ENCODE results near the gene EPAS1. TPM values are rescaled to one million over a fixed set of nuclear protein-coding genes. Genes with fewer than 3 reads are reported as not detected.

Gene EPAS1
- total RNA-seq, 1 donor: 5.2 TPM

DNA sequence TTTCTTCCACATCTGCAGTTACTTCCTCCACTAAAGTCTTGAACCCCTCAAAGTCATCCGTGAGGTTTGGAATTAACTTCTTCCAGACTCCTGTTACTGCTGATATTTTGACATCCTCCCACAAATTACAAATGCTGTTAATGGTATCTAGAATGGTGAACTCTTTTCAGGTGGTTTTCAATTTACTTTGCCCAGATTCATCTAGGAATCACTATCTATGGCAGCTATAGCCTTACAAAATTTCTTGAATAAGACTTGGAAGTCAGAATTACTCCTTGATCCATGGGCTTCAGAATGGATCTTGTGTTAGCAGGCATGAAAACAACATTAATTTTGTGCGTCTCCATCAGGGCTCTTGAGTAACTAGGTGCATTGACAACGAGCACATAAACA is 19.9 kb downstream of the EPAS1 start:
- Histone ChIP-seq H3K4me3 (ENCODE audit: low read length) (no peak overlapping the region), H3K9me3 (ENCODE audit: low read depth, low read length) (no peaks in the 10 kb centered on the region), H3K4me1 (ENCODE audit: insufficient read depth, low read length) (peaks cover 11% of the 10 kb centered on the region), H3K27me3 (ENCODE audit: insufficient read depth, low read length) (no peaks in the 10 kb centered on the region)

DNA sequence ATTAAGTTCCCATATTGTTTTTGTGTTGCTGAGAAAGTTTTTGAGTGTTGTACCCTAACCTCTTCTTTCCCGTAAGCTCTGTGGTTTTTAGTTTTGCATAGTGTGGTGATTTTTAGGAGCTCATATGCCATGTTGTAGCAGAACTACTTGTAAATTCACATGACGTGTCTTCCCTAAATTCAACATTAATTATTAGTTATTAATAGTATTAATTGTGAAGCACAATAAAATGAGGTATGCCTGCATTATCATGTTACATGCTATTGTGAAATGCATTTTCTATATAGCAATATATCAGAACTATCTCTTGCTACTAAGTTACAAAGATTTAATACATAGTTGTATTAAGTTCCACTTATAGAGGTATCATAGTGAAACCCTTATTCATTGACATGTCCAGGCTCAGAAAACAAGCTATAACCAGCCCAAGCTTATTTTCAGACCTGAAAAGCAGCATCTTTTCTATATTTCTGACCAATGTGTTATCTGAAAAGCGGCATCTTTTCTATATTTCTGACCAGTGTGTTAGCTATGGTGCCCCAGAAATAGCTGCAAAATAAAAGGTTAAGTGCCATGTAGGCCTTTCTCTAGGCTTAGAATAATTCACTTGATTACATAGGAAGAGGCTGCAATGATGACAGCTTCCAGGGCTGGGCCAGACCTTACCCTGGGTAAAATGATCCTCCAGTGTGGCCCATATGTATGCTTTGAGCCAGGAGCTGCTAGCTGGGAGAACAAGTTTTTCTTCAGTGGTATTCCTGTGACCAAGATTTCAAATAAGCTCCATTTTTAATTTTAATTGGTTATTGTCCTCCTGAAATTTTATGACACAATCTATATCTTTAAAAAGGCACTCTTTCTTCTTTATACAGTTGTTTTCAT is 21.6 kb downstream of the EPAS1 start:
- Histone ChIP-seq H3K4me1 (ENCODE audit: insufficient read depth, low read length) (peaks cover 11% of the 10 kb centered on the region), H3K27me3 (ENCODE audit: insufficient read depth, low read length) (no peaks in the 10 kb centered on the region), H3K9me3 (ENCODE audit: low read depth, low read length) (no peaks in the 10 kb centered on the region), H3K4me3 (ENCODE audit: low read length) (no peak overlapping the region)

DNA sequence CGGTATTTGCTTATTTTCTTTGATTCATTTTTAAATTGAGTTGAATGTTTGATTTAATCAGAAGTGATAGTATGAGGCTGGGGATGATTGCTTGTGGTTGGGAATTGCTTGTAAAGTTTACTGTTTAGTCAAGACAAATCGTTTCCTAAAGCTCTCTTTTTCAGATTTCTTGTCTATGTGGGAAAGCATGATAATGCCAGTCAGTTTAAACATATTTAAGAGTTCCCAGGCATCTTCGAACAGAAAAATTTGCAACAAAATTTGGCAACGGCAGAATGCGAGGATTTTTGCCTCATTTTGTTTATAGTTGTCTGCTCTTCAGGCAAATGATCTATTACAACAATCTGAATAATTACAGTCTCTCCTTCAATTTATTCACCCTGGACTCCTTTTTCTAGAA is 22.5 kb downstream of the EPAS1 start:
- Histone ChIP-seq H3K4me1 (ENCODE audit: insufficient read depth, low read length) (peaks cover 11% of the 10 kb centered on the region), H3K9me3 (ENCODE audit: low read depth, low read length) (no peaks in the 10 kb centered on the region), H3K27me3 (ENCODE audit: insufficient read depth, low read length) (no peaks in the 10 kb centered on the region), H3K4me3 (ENCODE audit: low read length) (no peak overlapping the region)

DNA sequence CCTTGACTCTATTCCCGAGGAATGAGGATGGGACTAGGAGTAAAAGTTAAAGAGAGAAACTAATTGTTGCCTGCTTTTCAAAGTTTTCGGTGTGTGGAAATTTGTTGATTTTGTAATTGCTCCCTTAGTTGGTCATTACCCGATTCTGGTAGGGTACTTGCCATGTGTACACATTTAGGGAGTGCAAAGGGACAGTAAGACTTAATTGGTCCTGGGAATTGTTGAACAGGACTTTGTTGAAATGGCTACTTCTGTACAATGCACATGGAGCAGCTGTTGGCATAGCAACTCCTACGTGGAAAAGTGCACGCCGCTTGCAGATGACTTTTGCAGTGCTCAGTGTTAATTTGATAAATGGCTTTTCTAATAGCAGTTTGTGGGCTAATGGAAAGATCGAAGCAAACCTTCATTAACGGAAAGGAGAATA is 22.9 kb downstream of the EPAS1 start:
- no peaks in the 10 kb centered on the region for H3K9me3 ChIP-seq (ENCODE audit: low read depth, low read length)

DNA sequence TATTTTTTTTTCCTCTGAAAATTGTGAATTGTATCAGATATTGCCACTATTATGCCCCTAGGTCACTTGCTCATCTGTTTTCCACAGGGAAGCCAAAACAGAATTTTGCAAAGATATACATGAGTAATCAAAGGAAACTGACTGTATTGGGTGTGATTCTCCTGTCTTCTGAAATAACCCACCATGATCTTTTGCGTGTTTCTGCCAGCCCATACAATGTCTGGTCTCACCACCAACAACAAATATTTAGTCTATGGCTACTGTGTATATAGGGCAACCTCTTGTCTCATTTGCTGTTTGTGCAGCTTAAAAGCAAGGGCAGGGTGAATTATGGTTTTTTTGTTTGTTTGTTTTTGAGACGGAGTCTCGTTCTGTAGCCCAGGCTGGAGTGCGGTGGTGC is 26.5 kb downstream of the EPAS1 start:
- Histone ChIP-seq H3K4me3 (ENCODE audit: low read length) (no peak overlapping the region), H3K9me3 (ENCODE audit: low read depth, low read length) (no peaks in the 10 kb centered on the region), H3K4me1 (ENCODE audit: insufficient read depth, low read length) (peaks cover 4% of the 10 kb centered on the region), H3K27me3 (ENCODE audit: insufficient read depth, low read length) (no peaks in the 10 kb centered on the region)

More for the DNA sequence above, 22.9 kb downstream of the EPAS1 start:
- peaks cover 11% of the 10 kb centered on the region for H3K4me1 ChIP-seq (ENCODE audit: insufficient read depth, low read length)
- H3K4me3 ChIP-seq (ENCODE audit: low read length): no peak overlapping the region
- no peaks in the 10 kb centered on the region for H3K27me3 ChIP-seq (ENCODE audit: insufficient read depth, low read length)

DNA sequence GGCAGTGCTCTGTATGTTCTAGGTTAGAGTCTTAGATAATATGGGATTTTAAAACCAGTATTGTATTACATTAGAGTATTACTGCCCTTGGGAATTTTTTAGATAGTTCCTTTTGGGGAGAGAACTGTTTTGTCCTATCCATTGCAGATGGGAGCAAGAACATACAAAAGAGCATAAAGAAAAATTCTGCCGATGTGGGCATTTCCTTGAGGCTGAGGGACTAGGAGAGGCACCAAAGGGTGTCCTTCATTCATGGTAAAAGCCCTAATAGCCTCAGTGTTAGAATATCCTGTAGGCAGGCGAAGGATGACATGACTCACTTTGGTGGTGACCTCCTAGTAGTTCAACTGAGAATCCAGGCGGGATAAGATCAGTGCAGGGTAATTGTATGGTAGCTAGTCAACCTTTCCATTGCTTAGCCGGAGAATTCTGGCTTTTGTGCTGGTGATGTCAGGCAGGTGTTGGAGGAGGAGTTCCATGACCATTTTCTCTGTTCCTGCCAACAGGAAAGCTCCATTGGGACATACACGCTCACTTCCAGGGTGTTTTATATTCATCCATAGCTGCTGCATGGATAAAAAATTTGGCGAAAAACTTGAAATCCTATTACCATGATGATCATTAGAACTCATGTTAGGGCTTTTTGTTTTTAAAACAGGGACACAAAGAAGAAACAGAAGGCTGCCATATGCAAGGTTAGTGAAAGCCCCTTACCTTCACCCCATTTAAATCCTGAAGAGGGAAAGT is 28.1 kb downstream of the EPAS1 start:
- H3K9me3 ChIP-seq (ENCODE audit: low read depth, low read length): no peaks in the 10 kb centered on the region
- no peak overlapping the region for H3K4me3 ChIP-seq (ENCODE audit: low read length)
- H3K27me3 ChIP-seq (ENCODE audit: insufficient read depth, low read length): no peaks in the 10 kb centered on the region
- peaks cover 4% of the 10 kb centered on the region for H3K4me1 ChIP-seq (ENCODE audit: insufficient read depth, low read length)

DNA sequence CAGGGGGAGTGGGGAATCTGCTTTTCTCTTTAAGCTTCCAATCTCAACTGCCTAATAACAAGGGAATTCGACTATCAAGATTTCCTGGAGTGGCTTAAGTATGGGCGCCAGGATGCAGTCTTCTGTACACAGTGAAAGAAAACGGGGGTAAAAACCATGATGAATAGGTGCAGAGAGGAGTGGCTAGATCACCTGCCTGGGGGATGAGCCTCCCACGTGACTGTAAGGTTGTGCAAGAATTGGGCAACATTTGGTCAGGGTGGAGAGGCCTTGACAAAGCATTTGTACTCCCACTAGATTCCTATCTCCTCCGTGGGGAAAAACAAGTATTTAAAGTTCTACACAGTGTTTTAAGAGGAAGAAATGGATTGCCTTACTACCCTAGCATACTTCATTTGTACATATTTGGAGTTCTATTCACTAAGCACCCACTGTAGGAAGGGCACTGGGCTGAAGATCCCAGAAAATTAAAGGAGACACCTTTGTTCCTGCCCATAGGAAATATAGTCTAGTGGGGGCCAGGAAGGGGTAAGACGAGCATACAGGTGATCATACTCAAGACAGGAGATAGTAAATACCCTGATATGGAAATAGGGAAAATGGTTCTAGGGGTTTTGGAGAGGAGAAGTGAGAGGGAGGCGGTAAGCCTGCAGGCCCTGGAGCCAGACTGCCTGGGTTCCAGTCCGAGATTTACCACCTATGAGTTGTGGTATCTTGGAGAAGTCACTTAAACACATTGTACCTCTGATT is 29.2 kb downstream of the EPAS1 start:
- Histone ChIP-seq H3K27me3 (ENCODE audit: insufficient read depth, low read length) (no peaks in the 10 kb centered on the region), H3K9me3 (ENCODE audit: low read depth, low read length) (no peaks in the 10 kb centered on the region), H3K4me3 (ENCODE audit: low read length) (no peak overlapping the region), H3K4me1 (ENCODE audit: insufficient read depth, low read length) (peaks cover 4% of the 10 kb centered on the region)

DNA sequence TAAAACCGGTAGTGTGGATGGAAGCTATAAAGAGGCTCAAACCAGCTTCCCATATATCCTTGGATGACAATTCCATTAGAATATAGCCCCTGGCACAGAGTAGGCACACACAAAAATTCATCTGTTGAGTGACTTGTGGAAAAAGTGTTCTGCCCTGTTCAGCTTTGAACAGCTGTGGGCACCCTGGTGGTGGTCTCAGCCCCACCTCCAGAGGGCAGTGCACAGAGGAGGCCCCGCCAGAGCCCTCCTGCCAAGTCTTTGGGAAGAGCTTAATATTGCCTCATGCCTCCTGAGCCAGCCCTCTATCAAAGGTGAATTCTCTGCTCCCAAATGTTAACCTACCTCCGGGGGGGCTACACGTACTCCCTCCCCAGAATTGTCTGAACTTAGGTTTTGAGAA is 30.4 kb downstream of the EPAS1 start:
- peaks cover 4% of the 10 kb centered on the region for H3K4me1 ChIP-seq (ENCODE audit: insufficient read depth, low read length)
- H3K9me3 ChIP-seq (ENCODE audit: low read depth, low read length): no peaks in the 10 kb centered on the region
- no peaks in the 10 kb centered on the region for H3K27me3 ChIP-seq (ENCODE audit: insufficient read depth, low read length)
- no peak overlapping the region for H3K4me3 ChIP-seq (ENCODE audit: low read length)

DNA sequence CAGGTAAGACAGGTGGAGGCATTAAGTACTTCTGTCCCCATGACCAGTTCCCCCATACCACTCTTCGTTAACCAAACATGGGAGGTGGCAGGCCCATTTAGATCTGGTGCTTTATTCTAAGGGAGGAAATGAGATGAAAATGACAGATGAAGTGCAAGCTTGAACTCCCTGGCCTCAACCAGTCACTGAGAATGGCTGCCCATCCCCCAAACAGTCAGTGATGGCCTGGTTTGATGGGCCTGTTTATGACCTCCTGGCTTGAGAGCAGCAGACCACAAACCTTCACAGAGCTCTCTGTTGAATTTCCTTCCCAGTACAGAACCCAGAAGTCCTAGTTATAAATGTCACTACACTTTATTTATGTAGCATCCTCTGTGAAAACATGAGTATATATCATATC is 31.1 kb downstream of the EPAS1 start:
- no peaks in the 10 kb centered on the region for H3K27me3 ChIP-seq (ENCODE audit: insufficient read depth, low read length)
- no peaks in the 10 kb centered on the region for H3K9me3 ChIP-seq (ENCODE audit: low read depth, low read length)
- H3K4me1 ChIP-seq (ENCODE audit: insufficient read depth, low read length): peaks cover 4% of the 10 kb centered on the region
- no peak overlapping the region for H3K4me3 ChIP-seq (ENCODE audit: low read length)

DNA sequence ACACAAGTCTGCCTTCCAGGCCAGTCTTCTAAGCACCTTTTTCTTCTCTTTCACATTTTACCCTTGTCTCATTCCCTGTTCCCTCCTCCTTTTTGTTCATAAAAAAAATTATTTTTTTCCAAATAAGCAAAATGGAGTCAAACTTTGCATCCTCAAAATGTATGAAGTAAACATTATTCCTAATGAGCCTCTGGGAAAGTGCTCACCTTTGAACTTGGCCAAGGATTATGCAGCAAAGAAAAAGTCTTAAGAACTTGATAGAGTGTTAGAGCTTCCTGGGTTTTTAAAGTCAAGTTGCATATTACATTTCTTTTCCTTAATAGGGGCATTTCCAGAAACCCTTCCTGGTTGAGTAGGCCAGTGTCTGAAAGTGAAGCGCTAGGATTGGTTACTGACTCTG is 31.6 kb downstream of the EPAS1 start:
- Histone ChIP-seq H3K4me3 (ENCODE audit: low read length) (no peak overlapping the region), H3K27me3 (ENCODE audit: insufficient read depth, low read length) (no peaks in the 10 kb centered on the region), H3K9me3 (ENCODE audit: low read depth, low read length) (no peaks in the 10 kb centered on the region), H3K4me1 (ENCODE audit: insufficient read depth, low read length) (peaks cover 4% of the 10 kb centered on the region)

DNA sequence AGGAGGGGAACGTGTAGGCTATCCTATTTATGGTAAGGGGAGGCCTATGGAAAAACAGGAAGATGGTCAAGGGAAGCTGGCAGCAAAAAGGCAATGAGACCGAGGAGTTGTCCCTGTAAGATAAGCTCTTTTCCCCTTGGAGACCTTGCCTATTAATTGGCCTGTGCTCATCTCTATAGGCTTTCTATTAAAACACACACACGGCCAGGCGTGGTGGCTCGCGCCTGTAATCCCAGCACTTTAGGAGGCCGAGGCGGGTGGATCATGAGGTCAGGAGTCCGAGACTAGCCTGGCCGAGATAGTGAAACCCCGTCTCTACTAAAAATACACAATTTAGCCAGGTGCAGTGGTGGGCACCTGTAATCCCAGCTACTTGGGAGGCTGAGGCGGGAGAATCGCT is 32.1 kb downstream of the EPAS1 start:
- peaks cover 4% of the 10 kb centered on the region for H3K4me1 ChIP-seq (ENCODE audit: insufficient read depth, low read length)
- no peaks in the 10 kb centered on the region for H3K9me3 ChIP-seq (ENCODE audit: low read depth, low read length)
- H3K4me3 ChIP-seq (ENCODE audit: low read length): no peak overlapping the region
- no peaks in the 10 kb centered on the region for H3K27me3 ChIP-seq (ENCODE audit: insufficient read depth, low read length)

DNA sequence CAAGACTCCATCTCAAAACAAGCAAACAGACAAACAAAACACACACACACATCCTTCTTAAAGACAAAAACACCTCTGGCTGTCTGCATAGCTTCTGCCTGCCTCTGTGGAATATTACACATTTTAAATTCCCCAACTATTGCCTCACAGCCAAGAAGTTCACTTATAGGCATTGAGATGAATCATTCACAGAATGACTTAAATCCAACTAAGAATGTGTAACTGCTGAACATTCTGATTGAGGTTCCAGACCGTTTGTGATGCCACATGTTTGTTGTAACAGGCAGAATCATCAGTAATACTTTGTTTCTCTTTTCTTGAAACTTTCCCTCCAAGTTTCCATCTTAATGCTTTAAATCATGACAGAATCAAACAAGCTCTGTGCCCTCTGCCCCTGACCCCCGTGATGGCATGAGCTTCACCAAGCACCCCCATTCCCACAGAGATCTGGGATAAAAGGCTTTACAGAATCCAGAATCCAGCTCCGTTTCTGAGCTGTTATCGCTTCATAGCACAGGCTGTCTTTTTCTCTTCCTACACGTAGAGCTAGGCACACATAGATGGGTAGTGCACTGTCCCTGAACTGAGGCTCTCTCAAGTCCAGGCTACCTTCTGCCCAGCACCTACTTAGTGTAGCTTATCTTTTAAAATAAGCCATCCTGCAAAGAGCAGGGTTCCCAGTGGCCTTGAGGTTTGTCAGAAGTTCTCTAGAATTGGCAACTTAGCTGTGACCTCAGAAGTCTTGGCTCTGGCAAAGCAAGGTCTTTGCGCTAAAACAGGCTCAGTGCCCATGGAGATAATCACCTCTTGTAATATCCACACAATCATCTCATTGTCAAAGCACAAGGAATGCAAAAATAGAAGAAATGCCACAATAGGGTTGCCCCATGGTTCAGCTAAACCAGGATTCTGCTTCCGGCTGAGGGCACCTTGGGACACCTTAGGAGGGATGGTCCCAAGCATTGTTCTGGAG is 32.9 kb downstream of the EPAS1 start:
- H3K4me3 ChIP-seq (ENCODE audit: low read length): no peak overlapping the region
- peaks cover 4% of the 10 kb centered on the region for H3K4me1 ChIP-seq (ENCODE audit: insufficient read depth, low read length)
- no peaks in the 10 kb centered on the region for H3K9me3 ChIP-seq (ENCODE audit: low read depth, low read length)
- H3K27me3 ChIP-seq (ENCODE audit: insufficient read depth, low read length): no peaks in the 10 kb centered on the region

DNA sequence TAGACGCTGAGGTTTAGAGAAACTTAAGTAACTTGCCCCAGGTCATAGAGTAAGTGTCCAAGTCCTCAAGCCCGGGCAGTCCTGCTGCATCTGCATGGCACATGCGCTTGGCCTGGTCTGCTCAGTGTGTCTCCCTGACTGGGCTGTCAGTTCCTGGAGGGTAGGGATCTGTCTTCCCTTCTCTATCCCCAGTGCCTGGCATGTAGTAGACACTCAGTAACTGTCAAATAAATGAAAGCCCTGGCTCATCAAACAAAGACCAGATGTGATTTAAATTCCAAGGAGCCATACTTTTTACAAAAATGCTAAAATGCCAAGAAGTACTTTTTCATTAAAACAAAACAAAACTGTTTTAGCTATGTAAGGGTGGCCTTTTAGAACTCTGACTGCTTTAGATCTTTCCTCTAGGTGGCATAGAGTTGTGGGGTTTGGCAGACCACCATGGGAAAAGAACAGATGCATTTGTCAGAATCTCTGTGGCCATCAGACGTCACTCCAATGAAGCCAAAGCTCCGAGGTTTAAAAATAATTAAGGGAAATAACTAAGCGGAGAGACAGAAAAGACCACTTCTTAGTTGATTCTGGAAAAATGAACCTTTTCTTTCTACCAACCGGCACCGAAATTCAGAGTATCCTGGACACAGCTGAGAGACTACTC is 34.0 kb downstream of the EPAS1 start:
- Histone ChIP-seq H3K4me1 (ENCODE audit: insufficient read depth, low read length) (peaks cover 4% of the 10 kb centered on the region), H3K4me3 (ENCODE audit: low read length) (no peak overlapping the region), H3K27me3 (ENCODE audit: insufficient read depth, low read length) (no peaks in the 10 kb centered on the region), H3K9me3 (ENCODE audit: low read depth, low read length) (no peaks in the 10 kb centered on the region)

All from mononuclear cell (primary cell).